ENCODE measurements around the gene PDGFC.

DNA sequence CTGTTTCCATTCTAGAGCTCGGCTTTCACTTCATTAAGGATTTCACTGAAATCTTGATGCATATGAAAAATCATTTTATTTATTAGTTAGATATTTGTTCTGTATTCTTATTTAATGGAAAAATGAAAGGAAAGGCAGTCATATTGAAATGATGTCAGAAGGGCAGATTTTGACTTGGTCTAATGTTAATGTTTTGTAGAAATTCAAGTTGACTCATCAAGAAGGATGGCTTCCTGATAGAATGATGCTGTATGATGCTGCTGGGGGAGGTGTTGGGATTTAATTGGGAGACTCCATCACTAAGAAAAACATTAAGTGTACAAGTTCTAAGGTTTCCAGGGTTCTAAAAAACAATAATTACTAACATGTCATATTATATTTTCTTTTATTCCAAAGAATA lies 204.8 kb downstream of the PDGFC start:
- no peak for TF ChIP-seq POLR2A (IDR thresholded peaks at IDR 0.05)
- TF ChIP-seq, protein P1, sequence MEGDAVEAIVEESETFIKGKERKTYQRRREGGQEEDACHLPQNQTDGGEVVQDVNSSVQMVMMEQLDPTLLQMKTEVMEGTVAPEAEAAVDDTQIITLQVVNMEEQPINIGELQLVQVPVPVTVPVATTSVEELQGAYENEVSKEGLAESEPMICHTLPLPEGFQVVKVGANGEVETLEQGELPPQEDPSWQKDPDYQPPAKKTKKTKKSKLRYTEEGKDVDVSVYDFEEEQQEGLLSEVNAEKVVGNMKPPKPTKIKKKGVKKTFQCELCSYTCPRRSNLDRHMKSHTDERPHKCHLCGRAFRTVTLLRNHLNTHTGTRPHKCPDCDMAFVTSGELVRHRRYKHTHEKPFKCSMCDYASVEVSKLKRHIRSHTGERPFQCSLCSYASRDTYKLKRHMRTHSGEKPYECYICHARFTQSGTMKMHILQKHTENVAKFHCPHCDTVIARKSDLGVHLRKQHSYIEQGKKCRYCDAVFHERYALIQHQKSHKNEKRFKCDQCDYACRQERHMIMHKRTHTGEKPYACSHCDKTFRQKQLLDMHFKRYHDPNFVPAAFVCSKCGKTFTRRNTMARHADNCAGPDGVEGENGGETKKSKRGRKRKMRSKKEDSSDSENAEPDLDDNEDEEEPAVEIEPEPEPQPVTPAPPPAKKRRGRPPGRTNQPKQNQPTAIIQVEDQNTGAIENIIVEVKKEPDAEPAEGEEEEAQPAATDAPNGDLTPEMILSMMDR (IDR thresholded peaks at IDR 0.05), result no peak
- no peak for TF ChIP-seq POLR2AphosphoS5 (IDR thresholded peaks at IDR 0.05)
- no peak for TF ChIP-seq EP300 (IDR thresholded peaks at IDR 0.05)
